ENCODE data around the gene NEGR1. TPM values are rescaled to one million over a fixed set of nuclear protein-coding genes. Genes with fewer than 3 reads are reported as not detected.

Gene NEGR1
- total and polyA plus RNA-seq, 2 donors (not counting 3 experiments of a cell fraction or from before 2014, with no cell fraction given) = 6.8 to 21.8 TPM

DNA sequence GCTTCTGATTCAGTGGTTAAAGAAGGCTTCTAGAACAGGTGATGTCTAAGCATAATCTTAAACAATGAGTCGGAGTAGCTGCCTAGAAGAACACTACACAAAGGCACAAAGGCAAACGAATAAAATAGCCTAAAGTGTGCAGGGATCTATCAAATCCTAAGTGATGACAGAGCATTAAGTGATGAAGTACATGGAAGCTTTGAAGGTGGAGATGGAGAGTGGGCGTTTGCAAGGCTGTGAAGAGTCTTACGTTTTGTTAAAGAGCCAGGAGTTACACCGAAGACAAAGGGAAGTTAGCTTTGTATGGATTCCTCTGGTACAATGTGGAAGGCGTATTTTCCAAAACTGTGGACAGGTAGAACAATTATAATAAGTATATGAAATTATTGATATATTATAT is 270.6 kb downstream of the NEGR1 start:
- no peak overlapping the region for H3K4me2 ChIP-seq (ENCODE audit: insufficient read depth, low read length)
- H4K20me1 ChIP-seq (replicated peaks; ENCODE audit: control insufficient read depth, extremely low read depth, insufficient read depth, low read length) = no peaks in the 10 kb centered on the region
- intact Hi-C loops (cut with micrococcal nuclease) (no loop called here), dilution Hi-C loops (cut with MboI; ENCODE audit: extremely low pct_ligation_motif_present, low sequenced_read_pairs) (no loop called here)
- POLR2A ChIA-PET = no interaction called here
- no peaks in the 10 kb centered on the region for H3K36me3 ChIP-seq (ENCODE audit: control insufficient read depth in 2 of 2, extremely low read depth in 1 of 2, insufficient read depth in 2 of 2, low read length in 2 of 2)
- H3K9me3 ChIP-seq (replicated peaks; ENCODE audit: control insufficient read depth, insufficient read depth, low read length) = no peaks in the 10 kb centered on the region
- no peak overlapping the region for H3K9ac ChIP-seq (replicated peaks; ENCODE audit: extremely low read depth, insufficient read depth, low read length)
- no peak overlapping the region for H3K4me3 ChIP-seq (replicated peaks in 1 of 3; ENCODE audit: insufficient read depth in 1 of 3, low read depth in 1 of 3, low read length in 3 of 3)
- TF ChIP-seq JUN (IDR thresholded peaks at IDR 0.05; ENCODE audit: borderline replicate concordance, insufficient read depth, insufficient read length, low read depth) = no peak
- TF ChIP-seq, protein P1, sequence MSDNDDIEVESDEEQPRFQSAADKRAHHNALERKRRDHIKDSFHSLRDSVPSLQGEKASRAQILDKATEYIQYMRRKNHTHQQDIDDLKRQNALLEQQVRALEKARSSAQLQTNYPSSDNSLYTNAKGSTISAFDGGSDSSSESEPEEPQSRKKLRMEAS (IDR thresholded peaks at IDR 0.05; ENCODE audit: insufficient read depth, insufficient read length) = no peak
- no peak for TF ChIP-seq GATA2 (IDR thresholded peaks at IDR 0.05; ENCODE audit: insufficient read depth, insufficient read length, low read depth, low read length)
- TF ChIP-seq, protein P2, sequence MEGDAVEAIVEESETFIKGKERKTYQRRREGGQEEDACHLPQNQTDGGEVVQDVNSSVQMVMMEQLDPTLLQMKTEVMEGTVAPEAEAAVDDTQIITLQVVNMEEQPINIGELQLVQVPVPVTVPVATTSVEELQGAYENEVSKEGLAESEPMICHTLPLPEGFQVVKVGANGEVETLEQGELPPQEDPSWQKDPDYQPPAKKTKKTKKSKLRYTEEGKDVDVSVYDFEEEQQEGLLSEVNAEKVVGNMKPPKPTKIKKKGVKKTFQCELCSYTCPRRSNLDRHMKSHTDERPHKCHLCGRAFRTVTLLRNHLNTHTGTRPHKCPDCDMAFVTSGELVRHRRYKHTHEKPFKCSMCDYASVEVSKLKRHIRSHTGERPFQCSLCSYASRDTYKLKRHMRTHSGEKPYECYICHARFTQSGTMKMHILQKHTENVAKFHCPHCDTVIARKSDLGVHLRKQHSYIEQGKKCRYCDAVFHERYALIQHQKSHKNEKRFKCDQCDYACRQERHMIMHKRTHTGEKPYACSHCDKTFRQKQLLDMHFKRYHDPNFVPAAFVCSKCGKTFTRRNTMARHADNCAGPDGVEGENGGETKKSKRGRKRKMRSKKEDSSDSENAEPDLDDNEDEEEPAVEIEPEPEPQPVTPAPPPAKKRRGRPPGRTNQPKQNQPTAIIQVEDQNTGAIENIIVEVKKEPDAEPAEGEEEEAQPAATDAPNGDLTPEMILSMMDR (IDR thresholded peaks at IDR 0.05; ENCODE audit: extremely low read depth in 1 of 2, insufficient read depth in 1 of 2, low read depth in 1 of 2, low read length in 2 of 2) = no peak
- no peak for TF ChIP-seq POLR2A (IDR thresholded peaks at IDR 0.05; ENCODE audit: low read depth, low read length)
- TF ChIP-seq POLR2AphosphoS5 (IDR thresholded peaks at IDR 0.05; ENCODE audit: insufficient read depth, low read depth, low read length) = no peak
- TF ChIP-seq FOS (IDR thresholded peaks at IDR 0.05; ENCODE audit: borderline replicate concordance, insufficient read depth, low read length) = no peak
- TF ChIP-seq EZH2 (IDR thresholded peaks at IDR 0.05; ENCODE audit: borderline replicate concordance, low read depth, low read length, severe bottlenecking) = no peak
- no peak for TF ChIP-seq MYC (IDR thresholded peaks at IDR 0.05; ENCODE audit: low read depth, low read length)
- no peak for FAIRE-seq
- no peak overlapping the region for H2AFZ ChIP-seq (ENCODE audit: low read depth, low read length)
- H3K9me1 ChIP-seq (replicated peaks; ENCODE audit: control insufficient read depth, extremely low read depth, insufficient read depth, low read length) = no peaks in the 10 kb centered on the region
- no TSS peak for BruUV-seq (replicated peaks)
- no peak for DNase-seq (ENCODE audit: low read depth, low spot score)
- CTCF ChIA-PET = no interaction called here
- no peak overlapping the region for H3K27ac ChIP-seq (ENCODE audit: insufficient read depth, low read depth, low read length)
- no peaks in the 10 kb centered on the region for H3K4me1 ChIP-seq (ENCODE audit: control insufficient read depth, extremely low read depth, insufficient read depth, low read length)
- H3K79me2 ChIP-seq (ENCODE audit: control insufficient read depth, insufficient read depth, low read length) = no peaks in the 10 kb centered on the region
- H3K27me3 ChIP-seq (ENCODE audit: control insufficient read depth in 2 of 2, insufficient read depth in 2 of 2, low read length in 2 of 2) = no peaks in the 10 kb centered on the region
